Measurements from ENCODE around the gene SESN3.

DNA sequence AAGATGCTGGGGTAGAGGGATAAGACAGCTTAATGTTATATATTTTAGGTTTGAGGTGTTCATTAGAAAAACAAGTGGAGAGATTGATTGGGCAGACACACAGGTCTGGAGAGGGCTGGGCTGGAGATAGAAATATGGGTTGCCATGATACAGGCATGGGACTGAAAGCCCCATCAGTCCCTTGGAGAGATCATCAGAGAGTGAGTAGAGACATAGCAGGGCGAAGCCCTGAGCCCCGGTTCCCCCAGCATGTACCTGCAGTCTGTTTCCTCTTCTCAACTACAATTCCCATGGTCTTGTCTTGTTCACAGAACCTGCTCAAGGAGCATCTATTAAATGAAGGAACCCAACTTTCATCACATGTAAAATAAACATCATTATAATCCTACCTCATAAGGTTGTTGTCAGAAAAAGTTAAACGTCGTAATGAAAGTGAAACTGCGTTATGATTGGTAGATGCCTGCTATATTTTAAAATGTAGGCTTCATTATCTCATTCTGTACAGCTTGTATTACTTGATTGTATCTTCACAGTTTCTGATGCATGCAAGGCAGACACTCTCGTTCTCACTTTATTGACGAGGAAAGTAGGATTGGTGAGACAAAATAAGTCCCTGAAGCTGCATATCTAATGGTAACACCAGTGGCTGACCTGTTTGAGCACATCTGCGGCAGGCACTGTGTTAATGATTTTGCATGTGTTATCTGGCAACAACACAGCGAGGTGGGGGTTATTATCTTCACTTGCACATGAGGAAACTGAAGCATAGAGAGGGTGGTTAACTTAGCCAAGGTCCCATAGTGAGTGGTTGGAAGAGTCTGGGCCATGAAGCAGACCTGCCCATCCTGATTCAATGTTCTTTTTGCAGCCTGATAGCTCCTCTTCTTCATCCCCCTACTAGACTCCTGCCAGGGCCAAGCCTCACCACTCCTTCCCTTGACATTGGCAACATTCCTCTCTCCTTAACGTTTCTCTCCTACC, 77.8 kb downstream of the SESN3 start:
- TF ChIP-seq KLF9 (tag by site-specific recombination; IDR thresholded peaks at IDR 0.05; ENCODE audit: low read depth) (no peak), ZNF391 (tag by site-specific recombination; IDR thresholded peaks at IDR 0.05; ENCODE audit: borderline replicate concordance, low read depth) (no peak), CTCF (tag by site-specific recombination; IDR thresholded peaks at IDR 0.05) (no peak), ZXDB (tag by site-specific recombination; IDR thresholded peaks at IDR 0.05) (no peak), KLF1 (tag by site-specific recombination; IDR thresholded peaks at IDR 0.05) (no peak), ZNF558 (tag by site-specific recombination; IDR thresholded peaks at IDR 0.05) (no peak), SETDB1 (IDR thresholded peaks at IDR 0.05; ENCODE audit: insufficient read length, low read length) (no peak), MEIS1 (CRISPR knock-in tag; IDR thresholded peaks at IDR 0.05; ENCODE audit: borderline replicate concordance) (no peak), ZNF416 (tag by site-specific recombination; IDR thresholded peaks at IDR 0.05) (no peak)
- TF ChIP-seq, protein P1, sequence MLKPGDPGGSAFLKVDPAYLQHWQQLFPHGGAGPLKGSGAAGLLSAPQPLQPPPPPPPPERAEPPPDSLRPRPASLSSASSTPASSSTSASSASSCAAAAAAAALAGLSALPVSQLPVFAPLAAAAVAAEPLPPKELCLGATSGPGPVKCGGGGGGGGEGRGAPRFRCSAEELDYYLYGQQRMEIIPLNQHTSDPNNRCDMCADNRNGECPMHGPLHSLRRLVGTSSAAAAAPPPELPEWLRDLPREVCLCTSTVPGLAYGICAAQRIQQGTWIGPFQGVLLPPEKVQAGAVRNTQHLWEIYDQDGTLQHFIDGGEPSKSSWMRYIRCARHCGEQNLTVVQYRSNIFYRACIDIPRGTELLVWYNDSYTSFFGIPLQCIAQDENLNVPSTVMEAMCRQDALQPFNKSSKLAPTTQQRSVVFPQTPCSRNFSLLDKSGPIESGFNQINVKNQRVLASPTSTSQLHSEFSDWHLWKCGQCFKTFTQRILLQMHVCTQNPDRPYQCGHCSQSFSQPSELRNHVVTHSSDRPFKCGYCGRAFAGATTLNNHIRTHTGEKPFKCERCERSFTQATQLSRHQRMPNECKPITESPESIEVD (tag by site-specific recombination; IDR thresholded peaks at IDR 0.05), result no peak
- TF ChIP-seq, protein P2, sequence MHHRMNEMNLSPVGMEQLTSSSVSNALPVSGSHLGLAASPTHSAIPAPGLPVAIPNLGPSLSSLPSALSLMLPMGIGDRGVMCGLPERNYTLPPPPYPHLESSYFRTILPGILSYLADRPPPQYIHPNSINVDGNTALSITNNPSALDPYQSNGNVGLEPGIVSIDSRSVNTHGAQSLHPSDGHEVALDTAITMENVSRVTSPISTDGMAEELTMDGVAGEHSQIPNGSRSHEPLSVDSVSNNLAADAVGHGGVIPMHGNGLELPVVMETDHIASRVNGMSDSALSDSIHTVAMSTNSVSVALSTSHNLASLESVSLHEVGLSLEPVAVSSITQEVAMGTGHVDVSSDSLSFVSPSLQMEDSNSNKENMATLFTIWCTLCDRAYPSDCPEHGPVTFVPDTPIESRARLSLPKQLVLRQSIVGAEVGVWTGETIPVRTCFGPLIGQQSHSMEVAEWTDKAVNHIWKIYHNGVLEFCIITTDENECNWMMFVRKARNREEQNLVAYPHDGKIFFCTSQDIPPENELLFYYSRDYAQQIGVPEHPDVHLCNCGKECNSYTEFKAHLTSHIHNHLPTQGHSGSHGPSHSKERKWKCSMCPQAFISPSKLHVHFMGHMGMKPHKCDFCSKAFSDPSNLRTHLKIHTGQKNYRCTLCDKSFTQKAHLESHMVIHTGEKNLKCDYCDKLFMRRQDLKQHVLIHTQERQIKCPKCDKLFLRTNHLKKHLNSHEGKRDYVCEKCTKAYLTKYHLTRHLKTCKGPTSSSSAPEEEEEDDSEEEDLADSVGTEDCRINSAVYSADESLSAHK (tag by site-specific recombination; IDR thresholded peaks at IDR 0.05), result no peak

All from HEK293 (cell line).